Activated T-helper 2 cell treated with anti-CD3 and anti-CD28 coated beads, Interferon-gamma antibody, Interleukin-2, Interleukin-4, amounts not matched to agents 10 μg/mL and 5 μg/mL and 100 μg/mL, durations not matched to agents 14 hours and 24 hours and 36 hours (primary cell): ENCODE results near the gene NDUFA5. TPM values are rescaled to one million over a fixed set of nuclear protein-coding genes. Genes with fewer than 3 reads are reported as not detected.

ENCODE experiments used
- DNase-seq: peaks from one replicate; pipeline ENCODE4 v3.0.0; 2021; ENCODE audit warnings: low spot score
- H3K27ac Mint-ChIP-seq: one replicate; pipeline ENCODE4 v1.8.0; 2021; ENCODE audit warnings: mixed read lengths
- H3K27me3 Mint-ChIP-seq: one replicate; pipeline ENCODE4 v1.8.0; 2021; ENCODE audit warnings: low read depth, mixed read lengths
- H3K36me3 Mint-ChIP-seq: one replicate; pipeline ENCODE4 v1.8.0; 2021; ENCODE audit warnings: low read depth, mixed read lengths
- H3K4me1 Mint-ChIP-seq: one replicate; pipeline ENCODE4 v1.8.0; 2021; ENCODE audit warnings: low read depth, mixed read lengths
- H3K4me3 Mint-ChIP-seq: one replicate; pipeline ENCODE4 v1.8.0; 2021; ENCODE audit warnings: low read depth, mild to moderate bottlenecking, moderate library complexity, mixed read lengths
- H3K9me3 Mint-ChIP-seq: one replicate; pipeline ENCODE4 v1.8.0; 2021; ENCODE audit warnings: mixed read lengths
- intact Hi-C: fragments of 100-400 bp; cut with micrococcal nuclease; formaldehyde crosslinking; loops from one replicate; pipeline ENCODE4 v1.15.1; 2023
- total RNA-seq: library from RNA; stranded (reverse); gene quantifications from 2 replicates; pipeline ENCODE4 v1.2.3, GENCODE V29; 2022

The NDUFA5 gene
- total RNA-seq, 1 donor from 2014 or later = 57.2 TPM

GRCh38 chr7:123492485-123492884, 65.1 kb downstream of the NDUFA5 start:
- Mint-ChIP-seq H3K4me1 (no peaks in the 10 kb centered on the region), H3K27me3 (peaks cover 1% of the 10 kb centered on the region), H3K27ac (no peak overlapping the region), H3K4me3 (no peak overlapping the region), H3K36me3 (no peaks in the 10 kb centered on the region), H3K9me3 (no peaks in the 10 kb centered on the region)
- intact Hi-C loops = loop anchor here (5.0 kb wide), 1 partner anchor 375 kb away; no protein-coding TSS in a partner anchor
- no peak for DNase-seq

Other genes with a start within 250 kb of the NDUFA5 start
- gene IQUB, start 23.2 kb downstream of the NDUFA5 start, total RNA-seq = 0.25 TPM in 1 of 2 replicates, not detected in the other
- gene ASB15, start 44.0 kb upstream of the NDUFA5 start, total RNA-seq = not detected in 2 replicates
- gene LMOD2, start 98.0 kb upstream of the NDUFA5 start, total RNA-seq = not detected in 2 replicates
- 6.0 and 6.6 TPM in 2 replicates for gene WASL, start 191.2 kb upstream of the NDUFA5 start, total RNA-seq